NCI-H2196 (cell line): ENCODE results near the gene CC2D2A.

ENCODE experiments used
- DNase-seq: peaks from one replicate; lab custom pipeline; 2025; ENCODE audit not compliant: unreplicated experiment; lab: John Stamatoyannopoulos, UW

CC2D2A gene

GRCh38 chr4:15636818-15637217 is 167.1 kb downstream of the CC2D2A start:
- DNase-seq = no peak

- DNase-seq = no peak
These were observed 168.7 kb downstream of the CC2D2A start for GRCh38 chr4:15638418-15638817.

GRCh38 chr4:15648600-15648999 is 178.9 kb downstream of the CC2D2A start:
- DNase-seq = no peak

- DNase-seq = peak; percentile 67
These were observed 180.3 kb downstream of the CC2D2A start for GRCh38 chr4:15649914-15650545.
